ENCODE measurements around the gene RNF169.

GRCh38 chr11:74710281-74710938 is 38.2 kb upstream of the RNF169 start:
- TF ChIP-seq CTCF (IDR thresholded peaks at IDR 0.05; ENCODE audit: low read depth, low read length, missing input control), result no peak
- TF ChIP-seq, protein P1, sequence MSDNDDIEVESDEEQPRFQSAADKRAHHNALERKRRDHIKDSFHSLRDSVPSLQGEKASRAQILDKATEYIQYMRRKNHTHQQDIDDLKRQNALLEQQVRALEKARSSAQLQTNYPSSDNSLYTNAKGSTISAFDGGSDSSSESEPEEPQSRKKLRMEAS (IDR thresholded peaks at IDR 0.05), result no peak
- no peak for TF ChIP-seq TAF1 (conservative IDR thresholded peaks at IDR 0.05)
- TF ChIP-seq REST (IDR thresholded peaks at IDR 0.05), result no peak
- TF ChIP-seq, protein P2, sequence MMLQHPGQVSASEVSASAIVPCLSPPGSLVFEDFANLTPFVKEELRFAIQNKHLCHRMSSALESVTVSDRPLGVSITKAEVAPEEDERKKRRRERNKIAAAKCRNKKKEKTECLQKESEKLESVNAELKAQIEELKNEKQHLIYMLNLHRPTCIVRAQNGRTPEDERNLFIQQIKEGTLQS (IDR thresholded peaks at IDR 0.05), result no peak
- no peak for TF ChIP-seq GABPA (IDR thresholded peaks at IDR 0.05 in 1 of 2, conservative IDR thresholded peaks at IDR 0.05 in 1 of 2)
- TF ChIP-seq SP1 (IDR thresholded peaks at IDR 0.05), result no peak
- TF ChIP-seq, protein P3, sequence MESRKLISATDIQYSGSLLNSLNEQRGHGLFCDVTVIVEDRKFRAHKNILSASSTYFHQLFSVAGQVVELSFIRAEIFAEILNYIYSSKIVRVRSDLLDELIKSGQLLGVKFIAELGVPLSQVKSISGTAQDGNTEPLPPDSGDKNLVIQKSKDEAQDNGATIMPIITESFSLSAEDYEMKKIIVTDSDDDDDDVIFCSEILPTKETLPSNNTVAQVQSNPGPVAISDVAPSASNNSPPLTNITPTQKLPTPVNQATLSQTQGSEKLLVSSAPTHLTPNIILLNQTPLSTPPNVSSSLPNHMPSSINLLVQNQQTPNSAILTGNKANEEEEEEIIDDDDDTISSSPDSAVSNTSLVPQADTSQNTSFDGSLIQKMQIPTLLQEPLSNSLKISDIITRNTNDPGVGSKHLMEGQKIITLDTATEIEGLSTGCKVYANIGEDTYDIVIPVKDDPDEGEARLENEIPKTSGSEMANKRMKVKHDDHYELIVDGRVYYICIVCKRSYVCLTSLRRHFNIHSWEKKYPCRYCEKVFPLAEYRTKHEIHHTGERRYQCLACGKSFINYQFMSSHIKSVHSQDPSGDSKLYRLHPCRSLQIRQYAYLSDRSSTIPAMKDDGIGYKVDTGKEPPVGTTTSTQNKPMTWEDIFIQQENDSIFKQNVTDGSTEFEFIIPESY (IDR thresholded peaks at IDR 0.05), result no peak
- TF ChIP-seq EGR1 (IDR thresholded peaks at IDR 0.05; ENCODE audit: low read depth in 2 of 2), result no peak
- TF ChIP-seq HNF4G (IDR thresholded peaks at IDR 0.05), result no peak
- TF ChIP-seq RAD21 (IDR thresholded peaks at IDR 0.05), result no peak
- no peak for TF ChIP-seq YY1 (IDR thresholded peaks at IDR 0.05)
- no peak for TF ChIP-seq JUND (IDR thresholded peaks at IDR 0.05)
- TF ChIP-seq HNF4A (conservative IDR thresholded peaks at IDR 0.05), result no peak

Data from liver (tissue), 3 donors.